Type B pancreatic cell (in vitro differentiated cells): ENCODE data around the gene TIMP1. TPM values are rescaled to one million over a fixed set of nuclear protein-coding genes. Genes with fewer than 3 reads are reported as not detected.

Source experiments
- DNase-seq: peaks from one replicate; pipeline ENCODE4 v3.0.0; 2021; ENCODE audit warnings: mixed read lengths; ENCODE audit not compliant: unreplicated experiment; ENCODE audit errors: extremely low spot score
- H3K27ac Mint-ChIP-seq: 2 replicates; pipeline ENCODE4 v1.8.0; 2021; ENCODE audit warnings: mild to moderate bottlenecking, mixed read lengths
- H3K27me3 Mint-ChIP-seq: 2 replicates; pipeline ENCODE4 v1.8.0; 2021; ENCODE audit warnings: mixed read lengths
- H3K36me3 Mint-ChIP-seq: 2 replicates; pipeline ENCODE4 v1.8.0; 2021; ENCODE audit warnings: mixed read lengths
- H3K4me1 Mint-ChIP-seq: one replicate; pipeline ENCODE4 v1.8.0; 2021; ENCODE audit warnings: mixed read lengths; ENCODE audit not compliant: unreplicated experiment
- H3K4me3 Mint-ChIP-seq: 2 replicates; pipeline ENCODE4 v1.8.0; 2021; ENCODE audit warnings: mild to moderate bottlenecking, mixed read lengths
- H3K9me3 Mint-ChIP-seq: 2 replicates; pipeline ENCODE4 v1.8.0; 2021; ENCODE audit warnings: mixed read lengths
- total RNA-seq: library from RNA; stranded (reverse); gene quantifications from 2 replicates; pipeline ENCODE4 v1.2.1, GENCODE V29; 2021; ENCODE audit warnings: low replicate concordance
- TF ChIP-seq, protein P1 (sequence below): fragments of 200-600 bp; sonication (generic); conservative IDR thresholded peaks from 2 replicates; pipeline ENCODE4 v1.5.0; 2021; ENCODE audit warnings: antibody characterized with exemption, mild to moderate bottlenecking

TIMP1 gene
- total RNA-seq, 1 donor from 2014 or later: 95.4 TPM

DNA sequence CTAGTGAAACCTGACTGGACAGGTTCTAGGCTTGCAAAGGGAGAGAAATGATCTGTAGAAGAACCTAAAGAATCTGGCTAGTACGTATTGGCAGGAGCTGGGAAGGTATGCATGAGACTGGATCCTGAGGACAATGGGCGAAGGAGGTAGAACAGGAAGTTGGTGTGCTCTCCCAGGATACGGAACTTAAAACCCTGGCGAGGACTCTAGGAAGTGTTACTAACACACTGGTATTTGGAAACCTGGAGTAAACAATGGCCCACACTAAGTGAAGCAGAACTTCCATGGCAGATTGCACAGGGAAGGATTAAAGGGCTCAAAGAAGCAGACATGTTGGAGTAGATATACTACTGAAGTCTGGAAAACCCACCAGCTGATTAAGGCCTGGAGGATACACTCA is 28.3 kb downstream of the TIMP1 start:
- no peak overlapping the region for H3K4me3 Mint-ChIP-seq
- no peaks in the 10 kb centered on the region for H3K36me3 Mint-ChIP-seq
- H3K27ac Mint-ChIP-seq: no peak overlapping the region
- no peak for DNase-seq
- H3K9me3 Mint-ChIP-seq: peaks cover 4% of the 10 kb centered on the region
- no peaks in the 10 kb centered on the region for H3K27me3 Mint-ChIP-seq
- peaks cover 3% of the 10 kb centered on the region for H3K4me1 Mint-ChIP-seq
- TF ChIP-seq, protein P1, sequence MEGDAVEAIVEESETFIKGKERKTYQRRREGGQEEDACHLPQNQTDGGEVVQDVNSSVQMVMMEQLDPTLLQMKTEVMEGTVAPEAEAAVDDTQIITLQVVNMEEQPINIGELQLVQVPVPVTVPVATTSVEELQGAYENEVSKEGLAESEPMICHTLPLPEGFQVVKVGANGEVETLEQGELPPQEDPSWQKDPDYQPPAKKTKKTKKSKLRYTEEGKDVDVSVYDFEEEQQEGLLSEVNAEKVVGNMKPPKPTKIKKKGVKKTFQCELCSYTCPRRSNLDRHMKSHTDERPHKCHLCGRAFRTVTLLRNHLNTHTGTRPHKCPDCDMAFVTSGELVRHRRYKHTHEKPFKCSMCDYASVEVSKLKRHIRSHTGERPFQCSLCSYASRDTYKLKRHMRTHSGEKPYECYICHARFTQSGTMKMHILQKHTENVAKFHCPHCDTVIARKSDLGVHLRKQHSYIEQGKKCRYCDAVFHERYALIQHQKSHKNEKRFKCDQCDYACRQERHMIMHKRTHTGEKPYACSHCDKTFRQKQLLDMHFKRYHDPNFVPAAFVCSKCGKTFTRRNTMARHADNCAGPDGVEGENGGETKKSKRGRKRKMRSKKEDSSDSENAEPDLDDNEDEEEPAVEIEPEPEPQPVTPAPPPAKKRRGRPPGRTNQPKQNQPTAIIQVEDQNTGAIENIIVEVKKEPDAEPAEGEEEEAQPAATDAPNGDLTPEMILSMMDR: no peak

- peaks cover 3% of the 10 kb centered on the region for H3K4me1 Mint-ChIP-seq
These were observed 29.3 kb downstream of the TIMP1 start for GRCh38 chrX:47611489-47611888.

GRCh38 chrX:47611926-47612325 is 29.7 kb downstream of the TIMP1 start:
- TF ChIP-seq, protein P1: no peak
- no peaks in the 10 kb centered on the region for H3K36me3 Mint-ChIP-seq
- DNase-seq: no peak

More at GRCh38 chrX:47611489-47611888, 29.3 kb downstream of the TIMP1 start:
- Mint-ChIP-seq H3K9me3 (peaks cover 4% of the 10 kb centered on the region), H3K4me3 (no peak overlapping the region), H3K27me3 (peaks cover 5% of the 10 kb centered on the region), H3K36me3 (no peaks in the 10 kb centered on the region), H3K27ac (no peak overlapping the region)
- DNase-seq: no peak
- TF ChIP-seq, protein P1: no peak

DNA sequence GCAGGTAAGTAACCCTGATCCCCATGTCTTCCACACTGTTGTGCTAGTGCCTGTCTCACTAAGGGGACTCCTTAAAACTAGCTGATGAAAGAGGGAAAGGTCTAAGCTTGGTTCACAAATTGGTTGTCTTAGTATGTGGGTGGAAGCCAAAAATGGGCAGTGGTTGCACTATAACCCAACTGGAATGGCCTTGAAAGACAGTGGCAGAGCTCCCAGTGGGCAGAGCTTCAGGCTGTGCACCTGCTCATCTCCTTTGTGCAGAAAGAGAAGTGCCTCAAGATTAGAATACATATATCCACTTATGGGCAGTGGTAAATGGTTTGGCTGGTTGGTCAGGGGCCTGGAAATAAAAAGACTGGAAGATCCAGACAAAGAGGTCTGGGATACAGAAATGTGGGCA is 30.2 kb downstream of the TIMP1 start:
- peaks cover 10% of the 10 kb centered on the region for H3K27me3 Mint-ChIP-seq
- peaks cover 4% of the 10 kb centered on the region for H3K9me3 Mint-ChIP-seq
- DNase-seq: no peak
- no peak overlapping the region for H3K4me3 Mint-ChIP-seq
- H3K36me3 Mint-ChIP-seq: no peaks in the 10 kb centered on the region
- peaks cover 3% of the 10 kb centered on the region for H3K4me1 Mint-ChIP-seq
- no peak overlapping the region for H3K27ac Mint-ChIP-seq
- TF ChIP-seq, protein P1: no peak

More at GRCh38 chrX:47611926-47612325, 29.7 kb downstream of the TIMP1 start:
- no peak overlapping the region for H3K4me3 Mint-ChIP-seq
- no peak overlapping the region for H3K27ac Mint-ChIP-seq
- peaks cover 4% of the 10 kb centered on the region for H3K9me3 Mint-ChIP-seq
- H3K27me3 Mint-ChIP-seq: peaks cover 9% of the 10 kb centered on the region
- peaks cover 3% of the 10 kb centered on the region for H3K4me1 Mint-ChIP-seq

GRCh38 chrX:47613082-47613481 is 30.8 kb downstream of the TIMP1 start:
- Mint-ChIP-seq H3K4me3 (no peak overlapping the region), H3K36me3 (no peaks in the 10 kb centered on the region), H3K4me1 (peaks cover 3% of the 10 kb centered on the region), H3K27ac (no peak overlapping the region), H3K27me3 (peaks cover 16% of the 10 kb centered on the region), H3K9me3 (peaks cover 4% of the 10 kb centered on the region)
- no peak for DNase-seq
- TF ChIP-seq, protein P1: no peak

GRCh38 chrX:47614618-47615017 is 32.4 kb downstream of the TIMP1 start:
- H3K27ac Mint-ChIP-seq: no peak overlapping the region
- H3K27me3 Mint-ChIP-seq: peaks cover 26% of the 10 kb centered on the region
- TF ChIP-seq, protein P1: no peak
- peaks cover 4% of the 10 kb centered on the region for H3K9me3 Mint-ChIP-seq
- no peaks in the 10 kb centered on the region for H3K4me1 Mint-ChIP-seq
- H3K4me3 Mint-ChIP-seq: no peak overlapping the region
- no peaks in the 10 kb centered on the region for H3K36me3 Mint-ChIP-seq
- DNase-seq: no peak
